Left lung (tissue), 10 donors: ENCODE data around the gene PARN. TPM values are rescaled to one million over a fixed set of nuclear protein-coding genes. Genes with fewer than 3 reads are reported as not detected.

Experiments
- ATAC-seq: fragments of 200-7000 bp; cut with Tn5 transposase; one replicate; pipeline ENCODE4 v1.9.1; 2020; ENCODE audit warnings: moderate library complexity
- DNase-seq, 4 donors: peaks; one replicate each; pipeline ENCODE4 v3.0.0-alpha.2; 2013 to 2020
- H3K27ac ChIP-seq, 2 donors: fragments of 200-600 bp; sonication (generic) in 1 of 2; one replicate each; pipeline versions ENCODE4 v1.5.0 to v1.8.0; 2020 to 2021
- H3K27me3 ChIP-seq, 2 donors: fragments of 200-600 bp; sonication (generic) in 1 of 2; one replicate each; pipeline versions ENCODE4 v1.5.0 to v1.8.0; 2020 to 2021
- H3K36me3 ChIP-seq, 2 donors: fragments of 200-600 bp; sonication (generic) in 1 of 2; one replicate each; pipeline versions ENCODE4 v1.5.0 to v1.8.0; 2020 to 2021
- H3K4me1 ChIP-seq, 2 donors: fragments of 200-600 bp; one replicate each; pipeline ENCODE4 v1.8.0; 2021
- H3K4me3 ChIP-seq, 2 donors: fragments of 200-600 bp; sonication (generic) in 1 of 2; one replicate each; pipeline versions ENCODE4 v1.5.0 to v1.8.0; 2020 to 2021; ENCODE audit warnings: mild to moderate bottlenecking in 1 of 2
- H3K9me3 ChIP-seq, 2 donors: fragments of 200-600 bp; sonication (generic) in 1 of 2; one replicate each; pipeline versions ENCODE4 v1.5.0 to v1.8.0; 2020 to 2021
- CTCF ChIP-seq, 2 donors: fragments of 200-600 bp; sonication (generic) in 1 of 2; IDR thresholded peaks; one replicate each; pipeline versions ENCODE4 v1.5.0 to v1.8.0; 2021; ENCODE audit warnings: antibody characterized with exemption in 2 of 2
- intact Hi-C, 2 donors: fragments of 100-400 bp; cut with DNase I; formaldehyde crosslinking; loops; one replicate each; pipeline versions ENCODE4 v1.11.2 to v1.14.2; 2022
- polyA plus RNA-seq, 6 donors: library from polyadenylated mRNA; unstranded; fragments of 120-200 nt; gene quantifications; one replicate each; pipeline ENCODE4 v1.2.1, GENCODE V29; 2013; ENCODE audit not compliant: insufficient read length in 6 of 6
- total RNA-seq, 2 donors: library from RNA; stranded (reverse); fragmentation: NEBNext Ultra II Directional; extraction: Animal tissue kit (Norgen Biotek cat#: 25700); gene quantifications; one replicate each; pipeline ENCODE4 v1.2.1, GENCODE V29; 2021
- donor health status: DM: no; HTN: yes; CAD: no.
- donor health status: DM: no; HTN: no; CAD: no.

PARN gene
- total and polyA plus RNA-seq, 8 donors: 26.9 to 37.9 (median 27.7) TPM

GRCh38 chr16:14472357-14472756 lies 157.7 kb downstream of the PARN start:
- intact Hi-C loops: no loop called here

GRCh38 chr16:14470788-14471187 lies 159.3 kb downstream of the PARN start:
- Histone ChIP-seq H3K27ac (no peak overlapping the region), H3K27me3 (no peaks in the 10 kb centered on the region), H3K9me3 (no peaks in the 10 kb centered on the region), H3K4me1 (no peaks in the 10 kb centered on the region), H3K36me3 (no peaks in the 10 kb centered on the region), H3K4me3 (no peak overlapping the region)
- no peak for ATAC-seq
- TF ChIP-seq CTCF (IDR thresholded peaks at IDR 0.05): no peak
- DNase-seq: no peak
- intact Hi-C loops: no loop called here

More at GRCh38 chr16:14472357-14472756, 157.7 kb downstream of the PARN start:
- Histone ChIP-seq H3K4me1 (no peaks in the 10 kb centered on the region), H3K4me3 (no peak overlapping the region), H3K27me3 (no peaks in the 10 kb centered on the region), H3K27ac (no peak overlapping the region), H3K9me3 (no peaks in the 10 kb centered on the region), H3K36me3 (no peaks in the 10 kb centered on the region)
- ATAC-seq: no peak
- no peak for DNase-seq
- TF ChIP-seq CTCF (IDR thresholded peaks at IDR 0.05): no peak

GRCh38 chr16:14465799-14466198 lies 164.3 kb downstream of the PARN start:
- peak; percentile 63 for ATAC-seq
- no peak for TF ChIP-seq CTCF (IDR thresholded peaks at IDR 0.05)
- H3K27me3 ChIP-seq: no peaks in the 10 kb centered on the region
- no peak overlapping the region for H3K4me3 ChIP-seq
- H3K9me3 ChIP-seq: peaks cover 0 to 15% of the 10 kb centered on the region in 2 donors
- no peaks in the 10 kb centered on the region for H3K4me1 ChIP-seq
- no peak for DNase-seq
- intact Hi-C loops: no loop called here
- no peak overlapping the region for H3K27ac ChIP-seq
- peaks cover 0 to 4% of the 10 kb centered on the region in 2 donors for H3K36me3 ChIP-seq

DNA sequence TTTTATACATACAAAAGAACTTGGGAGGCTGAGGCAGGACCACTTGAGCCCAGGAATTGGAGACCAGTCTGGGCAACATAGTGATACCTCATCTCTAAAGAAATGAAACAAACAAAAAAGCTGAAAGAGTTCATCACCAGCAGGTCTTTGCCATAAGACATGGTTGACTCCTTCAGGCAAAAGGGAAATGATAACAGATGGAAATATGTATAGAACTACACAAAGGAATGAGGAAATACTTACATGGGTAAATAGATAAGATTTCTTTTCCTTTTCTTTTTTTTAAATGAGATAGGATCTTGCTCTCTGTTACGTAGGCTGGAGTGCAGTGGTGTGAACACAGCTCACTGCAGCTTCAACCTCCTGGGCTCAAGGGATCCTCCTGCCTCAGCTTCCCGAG lies 165.3 kb downstream of the PARN start:
- H3K27me3 ChIP-seq: no peaks in the 10 kb centered on the region
- ATAC-seq (no peak), DNase-seq (no peak)
- no peak overlapping the region for H3K27ac ChIP-seq
- H3K36me3 ChIP-seq: peaks cover 0 to 6% of the 10 kb centered on the region in 2 donors
- no peak overlapping the region for H3K4me3 ChIP-seq
- intact Hi-C loops: no loop called here
- peaks cover 0 to 15% of the 10 kb centered on the region in 2 donors for H3K9me3 ChIP-seq
- TF ChIP-seq CTCF (IDR thresholded peaks at IDR 0.05): no peak
- no peaks in the 10 kb centered on the region for H3K4me1 ChIP-seq

- no peak for TF ChIP-seq CTCF (IDR thresholded peaks at IDR 0.05)
- Histone ChIP-seq H3K9me3 (peaks cover 0 to 15% of the 10 kb centered on the region in 2 donors), H3K4me3 (no peak overlapping the region), H3K4me1 (no peaks in the 10 kb centered on the region), H3K36me3 (peaks cover 0 to 6% of the 10 kb centered on the region in 2 donors), H3K27ac (no peak overlapping the region), H3K27me3 (no peaks in the 10 kb centered on the region)
- ATAC-seq: no peak
- intact Hi-C loops: no loop called here
- no peak for DNase-seq
Observed at GRCh38 chr16:14464192-14464591, 165.9 kb downstream of the PARN start.
